Cardiac septum (tissue), 1 donor: ENCODE measurements around the gene PIK3IP1. TPM values are rescaled to one million over a fixed set of nuclear protein-coding genes. Genes with fewer than 3 reads are reported as not detected.

ENCODE experiments used
- DNase-seq: peaks from one replicate; pipeline ENCODE4 v3.0.0-alpha.2; 2020; ENCODE audit warnings: low spot score
- intact Hi-C: fragments of 100-400 bp; cut with DNase I; formaldehyde crosslinking; loops from one replicate; pipeline ENCODE4 v1.14.0; 2022
- long read RNA-seq: library from polyadenylated mRNA; unstranded; transcript quantifications from one replicate; pipeline ENCODE4 v2.0.0, GENCODE V29; 2021
- total RNA-seq: library from RNA; stranded (reverse); fragmentation: NEBNext Ultra II Directional; extraction: Animal tissue kit (Norgen Biotek cat#: 25700); gene quantifications from one replicate; pipeline ENCODE4 v1.2.1, GENCODE V29; 2021
- donor health status: DM: no; HTN: no; CAD: no.

The PIK3IP1 gene, protein sequence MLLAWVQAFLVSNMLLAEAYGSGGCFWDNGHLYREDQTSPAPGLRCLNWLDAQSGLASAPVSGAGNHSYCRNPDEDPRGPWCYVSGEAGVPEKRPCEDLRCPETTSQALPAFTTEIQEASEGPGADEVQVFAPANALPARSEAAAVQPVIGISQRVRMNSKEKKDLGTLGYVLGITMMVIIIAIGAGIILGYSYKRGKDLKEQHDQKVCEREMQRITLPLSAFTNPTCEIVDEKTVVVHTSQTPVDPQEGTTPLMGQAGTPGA
- total RNA-seq: 10.5 TPM
- long read RNA-seq, transcript PIK3IP1-201 (6 exons, 2,467 nt): major isoform, 13 of 21 reads
- long read RNA-seq, partial matches to known transcripts: 1 of 21 reads
- long read RNA-seq, other reads (novel, unspliced or antisense): 4 of 21 reads

DNA sequence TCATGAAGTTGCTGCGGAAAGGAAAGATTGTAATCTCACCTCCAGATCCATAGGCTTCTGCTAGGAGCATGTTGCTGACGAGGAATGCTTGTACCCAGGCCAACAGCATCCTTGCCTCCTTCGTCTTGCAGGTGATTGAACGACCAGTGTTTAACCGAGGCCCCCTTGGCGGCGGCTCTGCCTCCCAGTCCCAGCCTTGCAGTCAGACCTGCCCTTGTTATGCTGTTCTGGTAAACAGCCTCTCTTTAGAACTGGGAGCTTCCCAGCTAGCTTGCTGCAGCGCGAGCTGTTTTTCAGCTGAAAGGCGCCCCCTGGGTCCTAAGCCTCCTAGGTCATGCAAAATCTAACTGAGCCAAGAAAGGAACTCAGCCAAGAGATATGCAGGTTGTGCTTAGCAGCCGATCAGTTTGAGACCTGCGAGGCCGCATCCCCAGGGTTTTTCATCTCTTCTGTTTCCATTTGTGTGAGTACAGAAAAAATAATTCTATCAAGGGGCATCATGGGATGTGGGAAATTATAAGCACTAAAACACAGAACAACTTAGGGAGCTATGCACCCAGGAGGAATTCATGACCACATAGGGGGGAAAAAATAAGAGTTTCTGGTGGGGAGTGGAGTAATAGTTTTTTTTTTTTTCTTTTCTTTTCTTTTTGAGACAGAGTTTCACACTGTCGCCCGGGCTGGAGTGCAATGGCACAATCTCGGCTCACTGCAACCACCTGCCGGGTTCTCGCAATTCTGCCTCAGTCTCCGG is at the start of gene PIK3IP1:
PIK3IP1 (minus strand) TSS at position 253 of the 754 bp plus-strand sequence; CDS start at position 109, 144 bp downstream.
- intact Hi-C loops: no loop called here
- DNase-seq: peak; percentile 93

DNA sequence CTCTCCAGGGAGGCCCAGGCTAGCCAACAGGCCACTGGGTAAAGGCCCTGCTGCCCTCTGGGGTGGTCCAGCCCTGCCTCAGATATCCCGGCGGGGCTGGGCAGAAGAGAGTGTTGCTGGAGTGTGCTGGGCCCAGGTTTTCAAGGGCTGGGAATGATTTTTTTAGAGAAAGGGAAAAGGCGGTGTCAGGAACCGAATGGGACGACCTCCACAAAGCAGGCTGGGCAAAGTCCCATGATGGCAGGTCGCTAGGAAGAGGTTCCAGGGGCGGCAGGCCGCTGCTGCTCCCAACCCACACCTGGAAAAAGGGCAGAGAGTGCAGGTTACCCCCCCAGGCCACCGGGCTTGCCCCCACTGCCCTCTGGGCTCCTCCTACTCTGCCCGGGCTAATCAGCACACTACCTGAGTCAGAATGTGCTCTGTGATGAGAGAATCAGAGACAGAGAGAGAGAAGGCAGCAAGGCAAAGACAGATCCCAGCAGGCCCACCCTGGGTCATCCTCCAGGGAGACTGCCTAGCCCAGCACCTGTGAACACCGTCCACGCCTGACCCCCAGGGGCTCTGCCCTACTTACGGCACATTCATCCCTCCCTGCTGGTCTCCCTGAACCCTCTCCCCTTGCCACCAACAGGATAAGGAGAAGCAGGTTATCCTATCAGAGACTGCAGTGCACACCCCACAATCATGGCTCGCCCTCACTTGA is 49.2 kb upstream of the PIK3IP1 start:
- DNase-seq: no peak
- intact Hi-C loops: loop anchor here (10.0 kb wide), 1 partner anchor 293 kb away; no protein-coding TSS in a partner anchor

DNA sequence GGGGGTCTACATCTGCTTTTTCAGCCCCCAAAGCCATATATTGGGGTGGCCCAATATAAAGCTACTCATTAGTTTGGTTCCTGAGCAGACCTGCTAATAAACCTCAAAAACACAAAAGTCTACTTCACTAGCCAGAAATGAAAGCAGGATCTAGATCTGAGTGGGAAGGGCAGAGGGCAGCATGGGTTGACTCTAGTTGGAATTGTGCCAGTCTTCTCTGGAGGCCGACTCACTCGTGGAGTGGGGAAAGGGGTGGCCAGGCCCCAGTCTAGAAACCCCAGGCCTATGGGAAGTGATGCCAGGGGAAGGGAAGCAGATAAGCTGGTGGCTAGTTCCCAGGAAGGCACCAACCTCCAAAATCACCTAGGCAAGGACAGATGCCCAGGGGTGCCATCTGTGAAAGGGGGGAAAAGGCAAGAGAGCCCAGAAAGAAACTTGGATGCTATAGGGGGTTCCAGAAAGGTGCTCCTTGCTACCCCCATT is 48.5 kb upstream of the PIK3IP1 start:
- intact Hi-C loops: loop anchor here (10.0 kb wide), 1 partner anchor 294 kb away; no protein-coding TSS in a partner anchor
- no peak for DNase-seq

DNA sequence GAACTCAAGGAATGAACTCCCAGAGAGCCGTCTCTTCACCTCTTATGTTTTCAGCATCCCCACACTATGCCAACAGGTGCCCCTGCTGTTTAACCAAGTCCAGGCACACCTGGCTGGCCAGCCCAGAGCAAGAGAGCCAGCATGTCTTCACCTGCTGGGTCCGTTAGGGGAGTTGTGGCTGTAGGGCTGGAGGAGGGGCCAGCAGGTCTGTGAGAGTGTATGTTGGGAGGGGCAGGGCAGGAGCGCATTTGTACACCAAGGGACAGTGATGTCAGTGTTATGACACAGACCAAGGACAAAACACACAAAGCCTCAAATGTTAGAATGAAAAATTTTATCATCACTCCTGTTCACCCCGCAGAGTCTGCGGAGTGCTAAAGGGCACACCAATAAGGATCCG is 48.1 kb upstream of the PIK3IP1 start:
- intact Hi-C loops: loop anchor here (10.0 kb wide), 1 partner anchor 294 kb away; no protein-coding TSS in a partner anchor

DNA sequence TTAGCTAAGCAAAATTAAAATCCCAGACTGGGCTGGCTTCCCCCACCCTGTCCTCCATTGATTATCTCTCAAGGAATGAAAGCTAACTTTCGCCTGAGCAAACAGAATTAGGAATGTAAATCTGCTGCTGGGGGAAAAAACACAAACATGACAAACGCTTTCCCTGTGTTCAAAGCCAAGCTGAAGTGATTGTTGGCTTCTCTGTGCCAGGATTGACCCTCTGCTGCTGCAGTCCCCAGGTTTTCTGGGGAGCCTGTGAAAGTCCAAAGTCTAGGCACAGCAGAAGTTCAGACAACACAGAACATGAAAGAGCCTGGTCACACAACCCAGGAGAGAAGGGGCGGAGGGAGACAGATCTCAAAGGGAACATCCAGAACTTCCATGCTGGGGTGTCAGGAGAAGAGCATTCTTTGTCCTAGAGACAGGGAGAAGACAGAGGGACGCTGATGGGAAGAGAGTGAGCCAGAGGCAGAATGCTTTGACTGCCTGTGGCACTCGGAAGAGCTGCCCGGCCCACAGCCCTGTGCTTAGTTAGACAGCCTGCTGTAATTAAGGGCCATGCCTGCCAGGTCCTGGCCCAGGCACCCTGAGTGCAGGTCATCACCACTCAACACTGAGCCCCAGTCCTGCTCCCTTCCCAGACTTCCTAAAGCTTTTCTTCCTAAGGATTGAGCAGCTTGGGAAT is 47.0 kb upstream of the PIK3IP1 start:
- no peak for DNase-seq

More for the DNA sequence above, 48.1 kb upstream of the PIK3IP1 start:
- no peak for DNase-seq

DNA sequence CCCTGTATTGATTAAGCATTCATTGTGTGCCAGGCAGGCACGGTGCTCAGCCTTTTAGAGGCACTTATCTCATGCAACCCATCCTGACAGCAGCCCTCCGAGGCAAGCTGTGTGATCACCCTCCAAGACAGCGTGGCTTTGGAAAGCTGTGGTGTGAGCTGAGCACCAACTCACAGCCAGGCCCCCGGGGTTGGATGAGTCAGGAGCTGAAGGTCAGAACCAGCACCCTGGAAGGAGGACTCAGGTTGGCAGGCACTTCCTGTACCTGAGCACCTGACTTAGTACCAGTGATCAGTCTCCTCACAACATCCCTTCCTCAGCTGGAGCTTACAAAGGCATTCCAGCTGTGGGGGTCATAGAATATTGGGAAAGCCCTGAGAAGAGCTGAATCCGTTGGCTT is 44.9 kb upstream of the PIK3IP1 start:
- intact Hi-C loops: no loop called here
- DNase-seq: no peak

More for the DNA sequence above, 47.0 kb upstream of the PIK3IP1 start:
- intact Hi-C loops: no loop called here

DNA sequence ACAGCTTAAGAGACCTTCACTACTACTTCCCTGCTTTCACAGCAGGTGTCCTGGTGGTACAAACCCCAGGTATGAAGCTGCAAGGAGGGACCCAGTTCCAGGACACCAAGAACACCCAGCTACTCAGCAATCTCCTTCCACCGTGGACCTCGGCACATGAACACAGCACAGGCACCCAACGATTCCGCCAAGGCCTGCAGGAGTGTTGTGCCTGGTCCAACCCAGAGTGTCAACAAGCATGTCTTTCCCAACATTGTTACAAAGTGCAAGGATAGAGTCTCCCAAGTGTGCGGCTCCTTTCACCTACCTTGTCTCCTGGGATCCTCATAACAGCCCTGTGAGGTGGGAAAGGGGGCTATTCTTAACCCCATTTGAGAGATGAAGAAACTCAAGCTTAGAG is 42.0 kb upstream of the PIK3IP1 start:
- no peak for DNase-seq
- intact Hi-C loops: no loop called here

DNA sequence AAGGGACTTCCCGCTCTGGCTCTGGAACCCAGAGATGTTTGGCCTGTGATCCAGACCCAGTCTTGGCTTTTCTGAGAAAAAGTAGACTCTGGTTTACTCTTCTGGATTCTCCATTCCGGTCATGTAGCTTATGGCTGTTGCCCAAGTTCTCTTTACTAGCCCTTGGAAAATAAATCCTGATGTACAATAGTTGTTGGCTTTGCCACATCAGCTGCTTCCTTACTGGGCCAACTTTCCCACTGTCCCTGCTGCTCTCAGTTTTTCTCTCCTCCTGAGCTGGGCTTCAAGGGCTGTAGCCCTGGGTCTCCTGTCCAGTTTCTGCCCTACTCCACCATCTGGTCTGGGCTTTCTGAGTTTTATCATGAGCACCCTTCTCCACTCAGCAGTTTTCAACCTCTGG is 41.4 kb upstream of the PIK3IP1 start:
- no peak for DNase-seq
- intact Hi-C loops: no loop called here

DNA sequence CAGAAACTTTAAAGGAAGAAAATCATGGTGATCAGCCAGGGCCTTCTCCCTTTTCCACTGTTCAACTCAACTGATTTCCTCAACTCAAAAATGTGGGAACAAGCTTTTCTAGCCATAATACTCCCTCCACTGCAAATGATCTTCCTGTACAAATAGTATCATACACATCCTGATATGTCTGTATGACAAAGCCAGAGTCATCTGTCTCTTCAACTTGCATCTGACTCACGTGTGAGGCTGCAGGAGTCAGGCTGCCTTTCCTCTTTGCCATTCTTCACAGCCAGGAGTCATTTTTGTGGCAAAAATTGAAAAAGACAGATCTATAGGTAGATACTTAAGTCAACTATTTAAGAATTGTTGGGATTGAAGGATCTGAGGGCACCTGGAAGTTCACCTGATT is 40.6 kb upstream of the PIK3IP1 start:
- intact Hi-C loops: no loop called here
- no peak for DNase-seq

DNA sequence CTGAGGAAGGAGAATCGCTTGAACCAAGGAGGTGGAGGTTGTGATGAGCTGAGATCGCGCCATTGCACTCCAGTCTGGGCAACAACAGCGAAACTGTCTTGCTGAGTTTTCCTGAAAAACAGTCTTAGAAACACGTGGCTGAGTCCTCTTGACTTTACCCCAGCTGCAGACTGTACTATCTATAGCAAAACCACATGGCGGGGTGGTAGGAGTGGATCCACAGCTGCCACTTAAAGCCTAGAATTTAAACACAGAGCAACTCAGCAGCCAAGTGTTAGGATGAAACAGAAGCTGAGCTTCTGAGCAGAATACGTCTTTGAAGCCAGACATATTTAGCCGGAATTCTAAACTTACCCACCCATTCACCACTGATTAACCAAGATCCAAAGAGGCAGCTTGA is 39.7 kb upstream of the PIK3IP1 start:
- DNase-seq: no peak
- intact Hi-C loops: no loop called here

DNA sequence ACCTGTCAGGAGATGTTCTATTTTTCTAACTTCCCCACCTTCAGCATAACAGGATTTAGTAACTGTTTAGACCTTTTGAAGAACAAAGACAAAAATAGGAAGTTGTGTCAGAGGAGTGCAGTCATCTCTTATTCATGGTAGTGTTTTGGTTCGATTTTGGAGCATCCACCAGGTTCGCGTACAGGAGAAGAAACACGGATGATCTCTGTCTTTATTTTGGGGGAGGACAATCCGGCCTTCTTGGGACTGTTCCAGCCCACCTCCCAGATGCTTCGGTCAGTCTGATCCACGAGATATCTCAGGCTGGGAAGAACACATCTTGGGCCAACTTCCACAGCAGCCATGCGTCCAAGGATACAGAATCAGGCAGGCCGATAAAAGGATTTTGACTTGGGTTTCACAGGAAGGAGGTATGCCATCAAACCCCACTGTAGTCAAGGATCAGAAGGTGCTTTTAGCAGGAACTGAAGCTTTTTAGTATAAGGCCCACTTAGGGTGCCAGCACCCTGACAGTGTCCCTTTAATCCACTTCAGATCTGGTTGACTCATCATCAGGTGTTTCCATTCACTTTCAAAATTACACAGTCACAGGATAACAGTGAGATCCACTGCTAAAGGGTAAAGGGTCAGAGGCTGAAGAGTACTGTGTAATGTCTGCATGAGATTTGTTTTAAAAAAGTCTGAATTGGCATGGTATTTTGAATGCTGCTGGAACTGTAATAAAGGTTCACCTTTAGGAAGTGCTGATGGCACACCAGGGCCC is 37.3 kb upstream of the PIK3IP1 start:
- intact Hi-C loops: no loop called here
- no peak for DNase-seq

DNA sequence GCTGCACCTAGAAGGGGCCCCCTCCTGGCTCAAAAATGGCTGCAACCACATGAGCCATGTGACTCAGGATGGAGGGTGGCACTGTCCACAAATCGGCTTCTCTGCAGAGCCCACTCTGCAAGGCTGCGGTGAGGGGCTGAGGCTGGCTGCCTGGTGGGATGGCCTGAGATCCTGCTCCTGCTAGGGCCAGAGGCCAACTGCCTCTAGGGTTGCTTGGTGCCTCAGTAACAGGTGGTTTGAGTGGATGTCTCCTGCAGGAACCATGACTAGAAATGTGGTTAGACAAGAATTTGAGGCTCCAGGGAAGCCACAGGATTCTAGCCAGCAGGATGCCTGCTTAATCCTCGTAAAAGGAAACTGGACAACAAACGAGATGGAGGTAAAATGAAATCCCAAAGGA is 36.7 kb upstream of the PIK3IP1 start:
- no peak for DNase-seq
- intact Hi-C loops: no loop called here

DNA sequence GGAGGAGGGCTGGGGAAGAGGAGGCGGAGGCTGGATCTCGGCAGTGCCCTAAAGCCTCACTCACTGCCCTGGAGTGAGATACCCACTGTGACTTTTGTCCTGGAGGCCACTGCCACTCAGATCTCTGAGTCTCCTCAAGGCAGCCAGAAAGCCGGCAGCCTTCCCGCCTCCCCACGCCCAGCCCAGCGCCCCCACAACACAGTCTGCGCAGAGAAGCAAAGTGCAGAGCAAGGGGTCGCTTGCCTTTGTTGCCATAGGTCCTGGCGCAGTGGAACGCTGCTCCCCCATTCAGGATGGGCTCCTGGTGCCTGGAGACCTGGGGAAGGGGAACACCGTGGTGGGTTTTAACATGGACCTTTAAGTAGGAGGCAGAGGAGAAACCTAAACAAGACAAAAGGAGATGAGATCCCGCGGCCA is 36.3 kb upstream of the PIK3IP1 start:
- no peak for DNase-seq
- intact Hi-C loops: no loop called here

DNA sequence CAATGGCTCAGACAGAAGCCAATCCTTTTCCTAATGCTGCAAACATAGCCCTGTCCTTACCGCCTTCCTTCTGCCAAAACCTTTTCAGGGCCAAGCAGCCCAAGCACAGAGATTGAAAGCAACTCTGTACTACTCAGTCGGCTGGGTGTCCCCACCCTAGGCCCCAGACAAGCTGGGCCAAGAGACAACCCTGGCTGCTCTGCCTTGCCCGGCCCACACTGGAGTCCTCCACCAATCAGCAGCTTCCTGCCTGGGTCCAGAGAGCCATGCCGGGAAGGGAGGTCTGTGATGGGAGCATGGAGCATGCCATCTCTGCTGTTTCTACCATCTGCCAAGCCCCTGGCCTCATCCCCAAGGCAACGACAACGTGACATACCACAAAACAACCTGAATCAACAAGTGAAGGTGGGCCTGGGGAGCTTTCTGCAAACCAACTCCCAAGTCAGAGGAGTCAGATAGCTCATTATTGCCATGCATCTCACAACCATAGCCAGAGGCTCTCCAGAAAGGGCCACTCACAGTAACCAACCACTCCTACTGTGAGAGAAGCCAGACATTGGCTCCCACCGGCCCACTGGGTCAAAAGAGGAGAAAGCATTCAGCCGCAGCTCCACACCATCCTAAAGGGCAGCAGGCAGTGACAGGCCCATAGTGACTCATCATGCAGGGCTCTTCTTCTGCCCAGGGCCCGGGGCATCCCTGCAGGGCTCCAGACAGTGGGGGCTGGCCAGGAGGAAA is 35.7 kb upstream of the PIK3IP1 start:
- DNase-seq: no peak
- intact Hi-C loops: no loop called here

DNA sequence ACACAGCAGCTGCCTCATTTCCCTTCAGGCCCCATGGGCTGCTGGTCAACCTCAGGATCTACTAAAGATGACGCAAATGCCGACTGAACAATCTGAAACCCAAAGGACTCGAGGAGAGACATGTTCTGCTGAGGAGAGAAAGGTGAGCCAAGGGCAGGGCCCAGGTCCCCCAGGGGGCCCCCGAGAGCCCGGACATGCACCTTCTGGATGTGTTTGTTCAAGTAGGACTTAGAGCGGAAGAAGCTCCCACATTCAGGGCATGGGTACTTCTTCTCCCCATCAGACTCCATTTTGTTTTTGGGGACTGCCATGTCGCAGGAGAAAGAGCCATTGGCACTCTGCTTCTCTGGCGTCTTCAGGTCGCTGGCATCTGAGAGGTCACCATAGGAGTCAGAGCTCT is 34.6 kb upstream of the PIK3IP1 start:
- DNase-seq: no peak
- intact Hi-C loops: no loop called here

DNA sequence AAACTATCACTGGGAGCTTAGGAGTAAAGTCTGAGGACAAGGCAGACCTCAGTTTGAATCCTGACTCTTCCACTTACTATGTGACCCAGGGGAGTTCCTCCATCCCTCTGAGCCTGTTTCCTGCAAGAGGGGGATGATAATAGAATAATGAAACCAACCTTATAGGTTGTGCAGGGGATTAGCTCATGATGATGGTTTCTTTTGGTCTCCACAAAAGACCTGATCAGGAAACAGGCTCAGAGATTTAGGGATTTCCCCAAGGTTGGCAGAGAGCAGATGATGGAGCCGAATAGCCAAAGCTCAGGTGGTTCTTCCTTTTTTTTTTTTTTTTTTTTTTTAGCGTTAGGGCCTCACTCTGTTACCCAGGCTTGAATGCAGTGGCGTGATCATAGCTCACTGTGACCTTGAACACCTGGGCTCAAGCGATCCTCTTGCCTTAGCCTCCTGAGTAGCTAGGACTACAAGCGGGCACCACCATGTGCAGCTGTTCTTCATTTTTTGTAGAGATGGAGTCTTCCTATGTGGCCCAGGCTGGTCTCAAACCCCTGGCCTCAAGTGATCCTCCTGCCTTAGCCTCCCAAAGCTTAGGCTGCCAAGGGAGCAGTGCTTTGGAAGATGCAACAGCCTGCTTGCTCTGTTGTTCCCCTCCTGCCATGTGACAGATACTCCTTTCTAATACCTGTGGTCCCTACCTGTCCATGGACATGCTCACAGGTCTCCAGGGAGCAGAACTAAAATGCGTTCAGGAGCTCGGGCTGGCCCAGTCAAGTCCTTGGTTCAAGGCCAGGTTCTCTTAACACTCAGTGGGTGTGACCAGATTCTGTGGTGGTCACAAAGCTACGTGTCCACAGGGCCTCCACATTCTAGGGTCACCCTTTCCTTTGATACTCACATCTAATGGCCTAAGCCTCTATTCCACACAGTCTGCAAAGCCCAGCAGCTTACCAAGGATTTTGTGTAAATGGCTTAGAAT is 31.6 kb upstream of the PIK3IP1 start:
- DNase-seq: no peak
- intact Hi-C loops: no loop called here

DNA sequence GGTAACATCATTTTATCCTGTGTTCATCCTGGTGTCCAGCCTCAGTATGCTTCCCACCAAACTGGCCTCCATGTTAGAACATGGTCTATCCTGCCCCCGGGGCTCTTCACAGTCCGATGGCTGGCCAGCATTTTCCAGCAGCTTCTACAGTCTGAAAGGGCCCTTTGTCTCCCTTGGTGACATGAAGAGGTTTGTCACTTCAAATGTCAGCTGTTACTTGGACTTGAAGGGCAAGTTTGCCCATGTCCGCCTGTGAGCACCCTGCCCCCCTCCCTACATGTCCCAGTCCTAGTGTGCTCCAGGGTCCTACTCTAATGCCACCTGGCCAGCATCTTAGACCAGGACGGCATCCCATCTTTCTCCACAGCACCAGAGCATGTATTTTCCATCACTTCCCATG is 29.1 kb upstream of the PIK3IP1 start:
- no peak for DNase-seq
- intact Hi-C loops: no loop called here
